Lung (tissue), 12 donors: ENCODE results near the gene FSIP1. TPM values are rescaled to one million over a fixed set of nuclear protein-coding genes. Genes with fewer than 3 reads are reported as not detected.

ENCODE experiments used
- ATAC-seq: fragments of 200-7000 bp; cut with Tn5 transposase; one replicate; pipeline ENCODE4 v1.9.1; 2020; ENCODE audit warnings: moderate number of reproducible peaks; ENCODE audit not compliant: insufficient read depth, low FRiP score
- DNase-seq, 3 donors: peaks; one replicate each; pipeline ENCODE4 v3.0.0-alpha.2; 2013 to 2017
- H3K27ac ChIP-seq, 2 donors: one replicate each; pipeline ENCODE4 v1.5.1; 2013; ENCODE audit warnings: mild to moderate bottlenecking in 2 of 2, moderate library complexity in 2 of 2, control low read depth in 1 of 2, inconsistent platforms in 1 of 2, low read depth in 1 of 2, low read length in 1 of 2
- H3K27me3 ChIP-seq, 3 donors: one replicate each; pipeline ENCODE4 v1.5.1; 2013; ENCODE audit warnings: low read length in 2 of 3; ENCODE audit not compliant: control insufficient read depth in 3 of 3, insufficient read depth in 3 of 3
- H3K36me3 ChIP-seq, 4 donors: one replicate each; pipeline ENCODE4 v1.5.1; 2013; ENCODE audit warnings: low read length in 4 of 4, mild to moderate bottlenecking in 1 of 4, moderate library complexity in 1 of 4; ENCODE audit not compliant: control insufficient read depth in 4 of 4, insufficient read depth in 4 of 4
- H3K4me1 ChIP-seq, 5 donors: one replicate each; pipeline ENCODE4 v1.5.1; 2013; ENCODE audit warnings: low read length in 5 of 5, mild to moderate bottlenecking in 2 of 5, moderate library complexity in 1 of 5; ENCODE audit not compliant: control insufficient read depth in 5 of 5, insufficient read depth in 5 of 5
- H3K4me3 ChIP-seq: one replicate; pipeline ENCODE4 v1.5.1; 2013; ENCODE audit warnings: mild to moderate bottlenecking, control low read depth, moderate library complexity
- H3K9ac ChIP-seq, 2 donors: one replicate each; pipeline ENCODE4 v1.5.1; 2013; ENCODE audit warnings: low read length in 2 of 2, control low read depth in 1 of 2; ENCODE audit not compliant: insufficient read depth in 1 of 2
- H3K9me3 ChIP-seq, 4 donors: one replicate each; pipeline ENCODE4 v1.5.1; 2013; ENCODE audit warnings: low read length in 3 of 4, mild to moderate bottlenecking in 1 of 4, moderate library complexity in 1 of 4; ENCODE audit not compliant: control insufficient read depth in 4 of 4, insufficient read depth in 3 of 4
- CTCF ChIP-seq: IDR thresholded peaks from 2 replicates; pipeline ENCODE4 v1.5.1; 2012; ENCODE audit warnings: mild to moderate bottlenecking; ENCODE audit errors: control extremely low read depth, extremely low read depth
- WGBS, 2 donors: extraction: QIAGEN DNeasy Blood & Tissue Kit; methylation state at CpG; one replicate each; pipeline ENCODE4 v1.1.7; 2013; 5-methylcytosine and 5-hydroxymethylcytosine counted together
- polyA plus RNA-seq, 2 donors: library from polyadenylated mRNA; stranded (reverse); fragments of 200-250 nt; gene quantifications; one replicate each; pipeline ENCODE4 v1.2.1, GENCODE V29; 2013
- total RNA-seq, 2 donors: library from RNA; depleted of rRNA in 1 of 2; stranded (reverse); fragments of >200 nt in 1 of 2; gene quantifications; one replicate each; pipeline ENCODE4 v1.2.1, GENCODE V29; 2014 to 2021
- donor health status: control.
- donor health status: control.
- donor health status: Bipolar disorder and iron deficiency.
- donor health status: healthy.
- donor health status: DM: yes; HTN: yes; CAD: no.

Gene FSIP1
- total and polyA plus RNA-seq, 4 donors, result 0.35 to 2.2 (median 0.98) TPM

GRCh38 chr15:39629906-39630305, 152.7 kb downstream of the FSIP1 start:
- Histone ChIP-seq H3K27me3 (no peaks in the 10 kb centered on the region), H3K27ac (no peak overlapping the region), H3K9ac (no peak overlapping the region), H3K9me3 (peaks cover 0 to 2% (median 0%) of the 10 kb centered on the region in 4 donors), H3K4me1 (peaks cover 12 to 27% (median 22%) of the 10 kb centered on the region in 5 donors), H3K4me3 (no peak overlapping the region), H3K36me3 (no peaks in the 10 kb centered on the region)
- whole genome bisulfite sequencing, 2 donors, result 76 to 77% methylated on average over 3 of the region's 3 CpGs
- no peak for ATAC-seq
- TF ChIP-seq CTCF, result no peak
- DNase-seq, result no peak

- Histone ChIP-seq H3K4me3 (no peak overlapping the region), H3K27me3 (no peaks in the 10 kb centered on the region), H3K27ac (peak overlapping the region in 1 of 2 donors; percentile 61), H3K9me3 (peaks cover 0 to 2% (median 0%) of the 10 kb centered on the region in 4 donors), H3K36me3 (no peaks in the 10 kb centered on the region), H3K9ac (no peak overlapping the region), H3K4me1 (peaks cover 12 to 33% (median 25%) of the 10 kb centered on the region in 5 donors)
- peak in 1 of 3 donors; percentile 14 for DNase-seq
- no peak for TF ChIP-seq CTCF
- WGBS, 2 donors, result 33 to 45% methylated on average over 5 of the region's 5 CpGs
- no peak for ATAC-seq
Measured at GRCh38 chr15:39629371-39629770, 153.3 kb downstream of the FSIP1 start.

- H3K27me3 ChIP-seq, result no peaks in the 10 kb centered on the region
- H3K4me1 ChIP-seq, result peaks cover 12 to 35% (median 25%) of the 10 kb centered on the region in 5 donors
- H3K9me3 ChIP-seq, result peaks cover 0 to 2% (median 0%) of the 10 kb centered on the region in 4 donors
- TF ChIP-seq CTCF, result no peak
- no peak overlapping the region for H3K9ac ChIP-seq
- H3K4me3 ChIP-seq, result no peak overlapping the region
- 75 to 76% methylated on average over 9 of the region's 9 CpGs for WGBS, 2 donors
- H3K36me3 ChIP-seq, result no peaks in the 10 kb centered on the region
- ATAC-seq, result no peak
- peak overlapping the region; percentile 22 to 65 for H3K27ac ChIP-seq
- peak; percentile 59 to 82 (median 80) for DNase-seq
Measured at GRCh38 chr15:39628546-39629257, 153.9 kb downstream of the FSIP1 start.

- peaks cover 0 to 2% (median 0%) of the 10 kb centered on the region in 4 donors for H3K9me3 ChIP-seq
- peak; percentile 19 to 53 (median 48) for DNase-seq
- H3K27ac ChIP-seq, result peak overlapping the region; percentile 5 to 38
Measured at GRCh38 chr15:39628144-39628508, 154.5 kb downstream of the FSIP1 start.

More at GRCh38 chr15:39628144-39628508, 154.5 kb downstream of the FSIP1 start:
- Histone ChIP-seq H3K27me3 (no peaks in the 10 kb centered on the region), H3K4me1 (peaks cover 12 to 35% (median 25%) of the 10 kb centered on the region in 5 donors), H3K9ac (no peak overlapping the region), H3K36me3 (no peaks in the 10 kb centered on the region), H3K4me3 (no peak overlapping the region)
- WGBS, 2 donors, result 67 to 82% methylated on average over 5 of the region's 5 CpGs
- no peak for ATAC-seq
- no peak for TF ChIP-seq CTCF
